HEK293T (cell line): Measurements from ENCODE around the gene TTC9B.

ENCODE experiments used
- BHLHE40 ChIP-seq: fragments of 450-650 bp; IDR thresholded peaks from 2 replicates; pipeline ENCODE4 v1.6.1; 2016; ENCODE audit warnings: mild to moderate bottlenecking, moderate library complexity, borderline replicate concordance
- CTBP1 ChIP-seq: fragments of 450-650 bp; IDR thresholded peaks from 2 replicates; pipeline ENCODE4 v1.6.1; 2016; ENCODE audit warnings: borderline replicate concordance
- ELF4 ChIP-seq: fragments of 450-650 bp; IDR thresholded peaks from 2 replicates; pipeline ENCODE4 v1.6.1; 2017; ENCODE audit warnings: antibody characterized with exemption
- FOXA1 ChIP-seq: fragments of 450-650 bp; IDR thresholded peaks from 2 replicates; pipeline ENCODE4 v1.6.1; 2016; ENCODE audit warnings: mild to moderate bottlenecking
- FOXK2 ChIP-seq: fragments of 450-650 bp; IDR thresholded peaks from 2 replicates; pipeline ENCODE4 v1.6.1; 2016; ENCODE audit warnings: mild to moderate bottlenecking
- FOXM1 ChIP-seq: fragments of 450-650 bp; IDR thresholded peaks from 2 replicates; pipeline ENCODE4 v1.6.1; 2017; ENCODE audit warnings: mild to moderate bottlenecking, borderline replicate concordance
- HDGF ChIP-seq: fragments of 450-650 bp; IDR thresholded peaks from 2 replicates; pipeline ENCODE4 v1.6.1; 2017; ENCODE audit warnings: antibody characterized with exemption, borderline replicate concordance
- L3MBTL2 ChIP-seq: fragments of 450-650 bp; conservative IDR thresholded peaks from 2 replicates; pipeline ENCODE4 v1.6.1; 2016; ENCODE audit warnings: mild to moderate bottlenecking
- LEF1 ChIP-seq: fragments of 450-650 bp; IDR thresholded peaks from 2 replicates; pipeline ENCODE4 v1.6.1; 2017; ENCODE audit warnings: mild to moderate bottlenecking, borderline replicate concordance
- NFRKB ChIP-seq: fragments of 450-650 bp; IDR thresholded peaks from 2 replicates; pipeline ENCODE4 v1.6.1; 2016; ENCODE audit warnings: mild to moderate bottlenecking, moderate library complexity
- SP1 ChIP-seq: fragments of 450-650 bp; IDR thresholded peaks from 2 replicates; pipeline ENCODE4 v1.6.1; 2017
- SUZ12 ChIP-seq: fragments of 450-650 bp; IDR thresholded peaks from 2 replicates; pipeline ENCODE4 v1.6.1; 2016; ENCODE audit warnings: mild to moderate bottlenecking
- TARDBP ChIP-seq: fragments of 450-650 bp; IDR thresholded peaks from 2 replicates; pipeline ENCODE4 v1.6.1; 2016
- ZNF384 ChIP-seq: fragments of 450-650 bp; IDR thresholded peaks from 2 replicates; pipeline ENCODE4 v1.6.1; 2016

DNA sequence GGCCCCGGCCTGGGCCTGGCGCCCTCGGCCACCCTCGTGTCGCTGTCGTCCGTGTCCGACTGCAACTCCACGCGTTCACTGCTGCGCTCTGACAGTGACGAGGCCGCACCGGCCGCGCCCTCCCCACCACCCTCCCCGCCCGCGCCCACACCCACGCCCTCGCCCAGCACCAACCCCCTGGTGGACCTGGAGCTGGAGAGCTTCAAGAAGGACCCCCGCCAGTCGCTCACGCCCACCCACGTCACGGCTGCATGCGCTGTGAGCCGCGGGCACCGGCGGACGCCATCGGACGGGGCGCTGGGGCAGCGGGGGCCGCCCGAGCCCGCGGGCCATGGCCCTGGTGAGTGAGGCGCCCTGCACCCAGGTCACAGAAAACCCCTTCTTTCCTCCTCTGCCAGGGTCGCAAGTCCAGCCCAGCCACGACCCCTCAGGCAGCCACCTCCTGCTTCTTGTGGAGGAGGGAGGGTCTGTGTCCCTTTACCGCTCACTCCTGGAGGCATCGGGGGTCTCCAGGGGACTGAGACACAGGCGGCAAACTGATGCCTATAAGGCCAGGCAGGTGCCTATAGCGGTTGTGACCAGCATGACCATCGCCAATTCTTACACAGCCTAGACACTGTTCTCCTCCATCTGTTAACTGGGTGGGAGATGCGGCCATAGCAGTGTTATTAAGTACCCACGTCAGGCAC is 4.2 kb downstream of the TTC9B start:
- no peak for TF ChIP-seq FOXK2
- TF ChIP-seq CTBP1 = no peak
- TF ChIP-seq BHLHE40 = no peak
- TF ChIP-seq NFRKB = no peak
- no peak for TF ChIP-seq FOXM1
- no peak for TF ChIP-seq ELF4
- no peak for TF ChIP-seq HDGF
- TF ChIP-seq SP1 = no peak
- no peak for TF ChIP-seq FOXA1
- no peak for TF ChIP-seq SUZ12
- no peak for TF ChIP-seq LEF1
- TF ChIP-seq ZNF384 = no peak
- TF ChIP-seq TARDBP = no peak
- no peak for TF ChIP-seq L3MBTL2
